Transverse colon (tissue), 3 donors: Measurements from ENCODE around the gene MYO7B.

ENCODE experiments used
- CTCF ChIP-seq, 5 experiments: fragments of 200-600 bp in 3 of 5; fragments of 450-650 bp in 2 of 5; sonication (generic) in 3 of 5; IDR thresholded peaks; 1 replicate in 2 of 5; 2 replicates in 3 of 5; pipeline ENCODE4 v1.5.1; 2016 to 2017; ENCODE audit warnings: antibody characterized with exemption in 5 of 5, inconsistent platforms in 3 of 5, mild to moderate bottlenecking in 2 of 5, moderate library complexity in 1 of 5
- EP300 ChIP-seq: sonication (generic); formaldehyde crosslinking; IDR thresholded peaks from one replicate; pipeline ENCODE4 v1.6.1; 2017; ENCODE audit warnings: antibody characterized with exemption, low read depth
- POLR2A ChIP-seq: fragments of 450-650 bp; IDR thresholded peaks from one replicate; pipeline ENCODE4 v1.6.1; 2016; ENCODE audit warnings: antibody characterized with exemption, mild to moderate bottlenecking, moderate library complexity

GRCh38 chr2:127619203-127619590 is 83.7 kb downstream of the MYO7B start:
- TF ChIP-seq EP300 = no peak
- no peak for TF ChIP-seq CTCF (IDR thresholded peaks at IDR 0.05)
- TF ChIP-seq POLR2A = no peak
